ENCODE results near the gene FOSL2. TPM values are rescaled to one million over a fixed set of nuclear protein-coding genes. Genes with fewer than 3 reads are reported as not detected.

Gene FOSL2
- polyA plus RNA-seq, 1 of the 3 experiments (the other 2 are of a cell fraction), result 41.7 TPM

GRCh38 chr2:28361991-28362710 is 30.5 kb upstream of the FOSL2 start:
- WGBS (ENCODE audit: low lambda C conversion rate), result 86% methylated on average over 12 of the region's 12 CpGs
- no peaks in the 10 kb centered on the region for H3K27me3 ChIP-seq (ENCODE audit: insufficient read depth)
- H3K36me3 ChIP-seq (replicated peaks in 1 of 2; ENCODE audit: control insufficient read depth in 1 of 2, insufficient read depth in 2 of 2, low read length in 1 of 2), result no peaks in the 10 kb centered on the region
- H3K4me2 ChIP-seq, result no peak overlapping the region
- ChIA-PET POLR2A (interaction anchor here (0.6 to 1.2 kb wide), 3 partner anchors 28 to 656 kb away, joined by 3 to 5 read pairs (median 3); partner anchors contain the start of gene FOSL2), CTCF (interaction anchor here (0.6 to 2.2 kb wide), 3 partner anchors 20 to 658 kb away, joined by 3 to 8 read pairs (median 6); no protein-coding TSS in a partner anchor)
- no peak overlapping the region for H2AFZ ChIP-seq (ENCODE audit: low read depth)
- no peaks in the 10 kb centered on the region for H3K9me3 ChIP-seq
- H3K4me1 ChIP-seq (ENCODE audit: control insufficient read depth in 1 of 2, insufficient read depth in 2 of 2, low read depth in 1 of 2, low read length in 1 of 2), result peaks cover 4 to 40% of the 10 kb centered on the region in 2 experiments; a peak in 2 of 4 replicates
- H3F3A ChIP-seq (replicated peaks; ENCODE audit: insufficient read depth), result no peaks in the 10 kb centered on the region
- no peak overlapping the region for H3K27ac ChIP-seq (ENCODE audit: low read depth in 2 of 2, low read length in 1 of 2)
- no peak for DNase-seq
- H3K9me2 ChIP-seq, result no peaks in the 10 kb centered on the region
- H3K79me2 ChIP-seq (ENCODE audit: insufficient read depth), result no peaks in the 10 kb centered on the region
- TF ChIP-seq MXI1 (IDR thresholded peaks at IDR 0.05; ENCODE audit: low read depth, low read length) (no peak), CHD2 (IDR thresholded peaks at IDR 0.05; ENCODE audit: low read length, partially characterized antibody) (no peak), POLR2AphosphoS5 (IDR thresholded peaks at IDR 0.05; ENCODE audit: low read depth, low read length) (no peak), RXRA (IDR thresholded peaks at IDR 0.05; ENCODE audit: borderline replicate concordance, low read depth) (no peak), USF2 (IDR thresholded peaks at IDR 0.05; ENCODE audit: borderline replicate concordance, low read depth, low read length) (no peak), MAX (IDR thresholded peaks at IDR 0.05; ENCODE audit: low read depth) (no peak), GABPA (IDR thresholded peaks at IDR 0.05; ENCODE audit: low read depth) (no peak), PBX3 (IDR thresholded peaks at IDR 0.05) (no peak)
- no peak overlapping the region for H3K9ac ChIP-seq
- no peaks in the 10 kb centered on the region for H4K20me1 ChIP-seq (ENCODE audit: insufficient read depth)
- no peak overlapping the region for H3K4me3 ChIP-seq (ENCODE audit: low read depth in 2 of 2, low read length in 1 of 2)

- H3K36me3 ChIP-seq (replicated peaks in 1 of 2; ENCODE audit: control insufficient read depth in 1 of 2, insufficient read depth in 2 of 2, low read length in 1 of 2), result no peaks in the 10 kb centered on the region
- H3K9me2 ChIP-seq, result no peaks in the 10 kb centered on the region
- no peaks in the 10 kb centered on the region for H3K79me2 ChIP-seq (ENCODE audit: insufficient read depth)
- ChIA-PET POLR2A (interaction anchor here (1.0 kb wide), 1 partner anchor 30 kb away, joined by 3 read pairs; the partner anchor contains the start of gene FOSL2), CTCF (no interaction called here)
- no peaks in the 10 kb centered on the region for H4K20me1 ChIP-seq (ENCODE audit: insufficient read depth)
- no peaks in the 10 kb centered on the region for H3F3A ChIP-seq (replicated peaks; ENCODE audit: insufficient read depth)
- no peak overlapping the region for H3K4me2 ChIP-seq
- H3K4me1 ChIP-seq (ENCODE audit: control insufficient read depth in 1 of 2, insufficient read depth in 2 of 2, low read depth in 1 of 2, low read length in 1 of 2), result peaks cover 4 to 39% of the 10 kb centered on the region in 2 experiments; a peak in 2 of 4 replicates
- H3K9ac ChIP-seq, result no peak overlapping the region
- 94% methylated on average over 15 of the region's 15 CpGs for WGBS (ENCODE audit: low lambda C conversion rate)
- no peak overlapping the region for H2AFZ ChIP-seq (ENCODE audit: low read depth)
- H3K27ac ChIP-seq (ENCODE audit: low read depth in 2 of 2, low read length in 1 of 2), result no peak overlapping the region
- H3K9me3 ChIP-seq, result no peaks in the 10 kb centered on the region
- H3K27me3 ChIP-seq (ENCODE audit: insufficient read depth), result no peaks in the 10 kb centered on the region
- H3K4me3 ChIP-seq (ENCODE audit: low read depth in 2 of 2, low read length in 1 of 2), result no peak overlapping the region
- no peak for DNase-seq
- TF ChIP-seq CHD2 (IDR thresholded peaks at IDR 0.05; ENCODE audit: low read length, partially characterized antibody), result no peak
- TF ChIP-seq POLR2AphosphoS5 (IDR thresholded peaks at IDR 0.05; ENCODE audit: low read depth, low read length), result no peak
- TF ChIP-seq TAF1 (IDR thresholded peaks at IDR 0.05; ENCODE audit: borderline replicate concordance, low read depth, low read length), result no peak
- TF ChIP-seq ELF1 (IDR thresholded peaks at IDR 0.05), result no peak
- no peak for TF ChIP-seq USF2 (IDR thresholded peaks at IDR 0.05; ENCODE audit: borderline replicate concordance, low read depth, low read length)
- no peak for TF ChIP-seq CTCF (IDR thresholded peaks at IDR 0.05)
- TF ChIP-seq RAD21 (IDR thresholded peaks at IDR 0.05; ENCODE audit: low read length), result no peak
- no peak for TF ChIP-seq PBX3 (IDR thresholded peaks at IDR 0.05)
- TF ChIP-seq MXI1 (IDR thresholded peaks at IDR 0.05; ENCODE audit: low read depth, low read length), result no peak
- TF ChIP-seq EP300 (IDR thresholded peaks at IDR 0.05; ENCODE audit: borderline replicate concordance in 1 of 2, low read depth in 1 of 2, low read length in 1 of 2), result no peak
- TF ChIP-seq RCOR1 (IDR thresholded peaks at IDR 0.05; ENCODE audit: low read length), result no peak
- no peak for TF ChIP-seq FOXJ3 (CRISPR knock-in tag; IDR thresholded peaks at IDR 0.05)
- no peak for TF ChIP-seq SIN3A (IDR thresholded peaks at IDR 0.05; ENCODE audit: borderline replicate concordance, low read depth, low read length)
- TF ChIP-seq IRF3 (IDR thresholded peaks at IDR 0.05; ENCODE audit: low read depth, low read length), result no peak
These were observed 29.6 kb upstream of the FOSL2 start for GRCh38 chr2:28362991-28363521.
